ENCODE measurements around the gene TOPAZ1.

The TOPAZ1 gene

GRCh38 chr3:44242721-44243120, 1.0 kb downstream of the TOPAZ1 start:
- no peak for DNase-seq (ENCODE audit: low read depth in 1 of 2, low spot score in 1 of 2)

DNA sequence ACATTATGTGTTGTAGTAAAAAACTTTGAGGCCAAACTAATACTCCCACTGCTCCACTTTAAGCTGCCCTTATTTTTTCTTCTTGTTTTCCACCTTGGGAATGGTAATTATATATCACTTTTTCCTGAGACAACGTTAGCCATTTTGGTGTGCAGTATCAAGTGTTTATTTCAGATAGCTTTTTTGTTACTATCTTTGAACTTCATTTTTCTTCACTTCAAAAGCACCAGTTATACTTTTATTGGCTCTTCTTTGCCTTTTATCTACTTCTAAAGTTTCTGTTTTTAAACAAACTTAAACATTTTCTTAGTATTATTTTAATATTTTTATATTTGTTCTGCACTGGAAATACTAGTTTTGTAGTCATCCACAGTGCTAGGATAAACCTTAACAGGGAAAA, 6.5 kb downstream of the TOPAZ1 start:
- DNase-seq (ENCODE audit: low read depth in 1 of 2, low spot score in 1 of 2): no peak

GRCh38 chr3:44252332-44252959, 10.8 kb downstream of the TOPAZ1 start:
- DNase-seq (ENCODE audit: low read depth in 1 of 2, low spot score in 1 of 2): no peak

- no peak for DNase-seq (ENCODE audit: low read depth in 1 of 2, low spot score in 1 of 2)
Measured at GRCh38 chr3:44259404-44259803, 17.7 kb downstream of the TOPAZ1 start.

GRCh38 chr3:44264146-44264545, 22.5 kb downstream of the TOPAZ1 start:
- no peak for DNase-seq (ENCODE audit: low read depth in 1 of 2, low spot score in 1 of 2)

DNA sequence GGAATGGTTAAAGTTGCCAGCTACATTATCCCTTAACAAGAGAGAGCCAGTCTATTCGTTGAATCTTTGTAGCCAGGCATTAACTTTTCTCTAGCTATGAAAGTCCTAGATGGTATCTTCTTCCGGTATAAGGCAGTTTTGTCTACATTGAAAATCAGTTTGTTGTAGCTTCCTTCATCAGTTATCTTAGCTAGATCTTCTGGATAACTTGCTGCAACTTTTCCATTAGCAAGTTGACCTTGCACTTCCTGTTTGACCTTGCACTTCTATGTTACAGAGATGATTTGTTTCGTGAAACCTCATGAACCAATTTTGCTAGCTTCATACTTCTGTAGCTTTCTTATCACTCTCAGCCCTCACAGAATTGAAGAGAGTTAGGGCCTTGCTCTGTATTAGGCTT, 24.1 kb downstream of the TOPAZ1 start:
- DNase-seq (ENCODE audit: low read depth in 1 of 2, low spot score in 1 of 2): no peak

DNA sequence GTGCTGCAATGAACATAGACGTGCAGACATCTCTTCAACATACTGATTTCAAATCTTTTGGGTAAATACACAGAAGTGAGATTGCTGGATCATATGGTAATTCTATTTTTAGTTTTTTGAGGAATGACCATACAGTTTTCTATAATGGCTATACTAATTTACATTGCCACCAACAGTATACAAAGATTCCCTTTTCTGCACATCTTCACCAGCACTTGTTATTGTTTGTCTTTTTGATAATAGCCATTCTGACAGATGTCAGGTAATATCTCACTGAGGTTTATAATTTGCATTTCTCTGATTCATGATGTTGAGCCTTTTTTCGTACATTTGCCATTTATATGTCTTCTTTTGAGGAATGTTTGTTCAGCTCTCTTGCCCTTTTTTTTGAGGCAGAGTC, 30.5 kb downstream of the TOPAZ1 start:
- DNase-seq (ENCODE audit: low read depth in 1 of 2, low spot score in 1 of 2): no peak

DNA sequence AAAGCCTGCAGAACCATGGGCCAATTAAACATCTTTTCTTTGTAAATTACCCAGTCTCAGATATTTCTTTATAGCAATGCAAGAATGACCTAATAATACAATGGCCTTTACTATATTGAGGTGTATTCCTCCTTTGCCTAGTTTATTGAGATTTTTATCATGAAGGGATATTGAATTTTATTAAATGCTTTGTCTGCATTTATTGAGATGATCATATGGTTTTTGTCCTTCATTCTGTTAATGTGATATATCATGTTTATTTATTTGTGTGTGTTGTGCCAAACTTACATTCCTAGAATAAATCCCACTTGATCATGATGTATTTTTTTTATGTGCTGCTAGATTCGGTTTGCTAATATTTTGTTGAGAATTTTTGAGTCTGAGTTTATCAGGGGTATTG, 36.2 kb downstream of the TOPAZ1 start:
- no peak for DNase-seq (ENCODE audit: low read depth in 1 of 2, low spot score in 1 of 2)

DNA sequence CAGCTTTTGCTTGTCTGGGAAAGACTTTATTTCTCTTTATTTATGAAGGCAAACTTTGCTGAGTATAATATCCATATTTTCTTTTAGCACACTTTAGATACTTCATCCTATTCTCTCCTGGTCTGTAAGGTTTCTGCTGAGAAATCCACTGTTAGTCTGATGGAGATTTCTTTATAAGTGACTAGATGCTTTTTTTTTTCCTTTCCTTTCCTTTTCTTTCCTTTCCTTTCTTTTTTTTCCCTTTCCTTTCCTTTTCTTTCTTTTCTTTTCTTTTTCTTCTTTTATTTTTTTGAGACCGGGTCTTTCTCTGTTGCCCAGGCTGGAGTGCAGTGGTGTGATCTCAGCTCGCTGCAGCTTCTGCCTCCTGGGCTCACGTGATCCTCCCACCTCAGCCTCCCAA, 38.4 kb downstream of the TOPAZ1 start:
- no peak for DNase-seq (ENCODE audit: low read depth in 1 of 2, low spot score in 1 of 2)

DNA sequence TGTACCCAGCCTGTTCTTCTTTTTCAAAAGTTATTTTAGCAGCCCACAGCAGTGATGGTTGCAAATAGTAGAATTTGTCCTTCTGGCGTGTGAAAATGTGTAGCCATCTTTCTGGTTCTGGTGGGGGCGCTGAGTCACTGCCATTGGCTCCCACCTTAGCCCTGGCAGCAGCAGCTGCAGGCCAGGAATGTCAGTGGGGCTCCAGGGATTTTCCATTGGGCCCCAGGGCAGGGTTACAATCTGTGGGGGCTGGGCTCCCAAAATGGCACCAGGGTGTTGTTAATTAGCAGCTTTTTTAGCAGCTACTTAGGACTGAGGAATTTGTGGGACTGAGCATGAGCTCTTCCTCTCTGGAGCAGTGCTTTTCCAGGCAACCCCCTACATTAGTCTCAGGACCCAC, 38.9 kb downstream of the TOPAZ1 start:
- no peak for DNase-seq (ENCODE audit: low read depth in 1 of 2, low spot score in 1 of 2)

- no peak for DNase-seq (ENCODE audit: low read depth in 1 of 2, low spot score in 1 of 2)
Measured at GRCh38 chr3:44284949-44285348, 43.3 kb downstream of the TOPAZ1 start.

GRCh38 chr3:44289882-44290462, 48.3 kb downstream of the TOPAZ1 start:
- no peak for DNase-seq (ENCODE audit: low read depth in 1 of 2, low spot score in 1 of 2)

- no peak for DNase-seq (ENCODE audit: low read depth in 1 of 2, low spot score in 1 of 2)
Measured at GRCh38 chr3:44292276-44292675, 50.6 kb downstream of the TOPAZ1 start.

GRCh38 chr3:44292947-44293346, 51.3 kb downstream of the TOPAZ1 start:
- DNase-seq (ENCODE audit: low read depth in 1 of 2, low spot score in 1 of 2): no peak

- DNase-seq (ENCODE audit: low read depth in 1 of 2, low spot score in 1 of 2): no peak
Measured at GRCh38 chr3:44297255-44297654, 55.6 kb downstream of the TOPAZ1 start.

- DNase-seq (ENCODE audit: low read depth in 1 of 2, low spot score in 1 of 2): no peak
Measured at GRCh38 chr3:44301746-44302145, 60.1 kb downstream of the TOPAZ1 start.

DNA sequence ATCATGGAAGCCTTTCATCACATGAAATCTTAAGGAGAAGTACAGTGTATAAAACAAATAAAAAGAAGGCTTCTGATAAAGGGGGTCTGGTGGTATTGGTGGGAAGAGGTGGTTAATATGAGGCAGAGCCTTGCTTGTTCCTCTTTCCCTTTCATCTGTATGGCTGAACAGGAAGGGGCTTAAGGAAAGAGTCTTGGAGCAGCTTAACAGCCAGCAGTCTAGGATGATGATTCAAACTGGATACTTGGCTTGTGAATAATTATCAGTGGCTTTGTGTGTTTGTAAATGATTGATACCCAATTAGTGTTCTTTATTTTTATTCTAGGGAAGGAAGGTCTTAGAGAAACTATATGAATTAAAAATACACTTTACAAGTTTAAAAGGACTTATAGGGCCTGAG, 67.8 kb downstream of the TOPAZ1 start:
- DNase-seq (ENCODE audit: low read depth in 1 of 2, low spot score in 1 of 2): no peak

GRCh38 chr3:44318891-44319311, 77.2 kb downstream of the TOPAZ1 start:
- DNase-seq (ENCODE audit: low read depth in 1 of 2, low spot score in 1 of 2): no peak

DNA sequence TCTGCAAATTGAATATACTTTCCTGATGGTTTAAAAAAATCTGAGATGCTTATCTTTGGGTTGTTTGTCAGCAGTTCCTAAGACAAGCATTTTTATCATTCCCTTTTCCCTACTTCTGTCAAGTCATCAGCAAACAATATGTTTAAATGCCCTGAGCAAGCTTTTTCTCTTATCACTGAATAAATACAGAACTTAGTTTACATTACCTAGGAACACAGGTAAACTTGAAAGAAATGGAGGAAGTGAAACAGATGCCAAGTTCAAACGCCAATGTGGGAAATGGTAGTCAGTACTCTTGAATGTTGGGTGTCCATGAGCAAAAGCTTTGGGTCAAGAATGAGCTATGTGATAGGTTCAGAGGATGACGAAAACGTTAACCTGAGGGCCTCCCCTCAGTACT, 79.6 kb downstream of the TOPAZ1 start:
- no peak for DNase-seq (ENCODE audit: low read depth in 1 of 2, low spot score in 1 of 2)

DNA sequence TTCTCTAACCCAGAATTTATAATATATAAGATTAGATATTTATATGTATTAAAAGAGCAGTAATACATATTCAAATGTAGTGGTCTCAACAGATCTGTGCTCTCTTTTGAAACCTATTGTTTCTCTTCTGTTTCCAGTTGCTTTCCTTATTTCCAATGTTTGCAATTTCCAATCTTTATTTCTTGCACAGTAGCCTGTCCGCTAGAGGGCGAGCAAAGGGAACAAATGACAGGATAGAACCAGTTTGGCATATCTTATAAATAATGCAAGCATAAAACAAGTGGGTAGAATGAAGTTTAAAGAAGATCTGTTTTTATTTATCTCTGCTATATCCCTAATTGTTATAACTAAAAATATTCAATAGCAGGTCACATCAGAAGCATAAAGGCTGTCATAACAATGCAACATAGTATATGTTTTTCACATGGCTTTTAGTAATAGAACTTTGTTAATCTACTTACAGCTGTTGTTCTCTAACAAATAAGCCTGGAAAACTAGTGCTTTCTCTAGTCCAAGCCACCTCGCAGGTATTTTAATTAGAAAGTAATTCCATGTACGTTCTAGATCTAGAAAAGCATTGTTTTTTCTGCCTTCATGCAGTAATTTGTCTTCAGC, 81.8 kb downstream of the TOPAZ1 start:
- no peak for DNase-seq (ENCODE audit: low read depth in 1 of 2, low spot score in 1 of 2)

GRCh38 chr3:44324584-44324983, 82.9 kb downstream of the TOPAZ1 start:
- no peak for DNase-seq (ENCODE audit: low read depth in 1 of 2, low spot score in 1 of 2)

GRCh38 chr3:44326019-44326418, 84.3 kb downstream of the TOPAZ1 start:
- no peak for DNase-seq (ENCODE audit: low read depth in 1 of 2, low spot score in 1 of 2)

- DNase-seq (ENCODE audit: low read depth in 1 of 2, low spot score in 1 of 2): no peak
Measured at GRCh38 chr3:44326515-44326914, 84.8 kb downstream of the TOPAZ1 start.

Data from activated T-helper 1 cell treated with anti-CD3 and anti-CD28 coated beads, Interleukin-2, amount 50 U/mL, for 16 hours (primary cell).